HG02588 (cell line): ENCODE results near the gene NYNRIN.
A peak's percentile ranks its signal among the peaks of the same experiment; 100 is the strongest.

ENCODE experiments used
- ATAC-seq: cut with Tn5 transposase; IDR thresholded peaks from one replicate; pipeline ENCODE4 v1.9.1; 2021; ENCODE audit warnings: mild to moderate bottlenecking, moderate library complexity; ENCODE audit not compliant: unreplicated experiment

Gene NYNRIN

GRCh38 chr14:24414077-24414476 lies 15.3 kb downstream of the NYNRIN start:
- no peak for ATAC-seq

- ATAC-seq = no peak
Observed at GRCh38 chr14:24414732-24415420, 16.1 kb downstream of the NYNRIN start.

- ATAC-seq = no peak
Observed at GRCh38 chr14:24415421-24416253, 16.8 kb downstream of the NYNRIN start.

- no peak for ATAC-seq
Observed at GRCh38 chr14:24416254-24416931, 17.6 kb downstream of the NYNRIN start.

GRCh38 chr14:24416932-24417619 lies 18.3 kb downstream of the NYNRIN start:
- no peak for ATAC-seq

- ATAC-seq = no peak
Observed at GRCh38 chr14:24417832-24418491, 19.2 kb downstream of the NYNRIN start.

- no peak for ATAC-seq
Observed at GRCh38 chr14:24418492-24418873, 19.7 kb downstream of the NYNRIN start.

GRCh38 chr14:24422261-24422660 lies 23.5 kb downstream of the NYNRIN start:
- ATAC-seq = no peak

- no peak for ATAC-seq
Observed at GRCh38 chr14:24422694-24423601, 24.1 kb downstream of the NYNRIN start.

- no peak for ATAC-seq
Observed at GRCh38 chr14:24425704-24426103, 26.9 kb downstream of the NYNRIN start.

- no peak for ATAC-seq
Observed at GRCh38 chr14:24426150-24426911, 27.5 kb downstream of the NYNRIN start.

- ATAC-seq = no peak
Observed at GRCh38 chr14:24426912-24427536, 28.2 kb downstream of the NYNRIN start.

- no peak for ATAC-seq
Observed at GRCh38 chr14:24427537-24428508, 29.0 kb downstream of the NYNRIN start.

- no peak for ATAC-seq
Observed at GRCh38 chr14:24428628-24429394, 30.0 kb downstream of the NYNRIN start.

- peak; percentile 78 for ATAC-seq
Observed at GRCh38 chr14:24429395-24430142, 30.8 kb downstream of the NYNRIN start, which contains the start of the genes CBLN3 and KHNYN. Gene CBLN3 (minus strand): TSS chr14:24429668. CDS start chr14:24429054, 614 bp downstream. Gene KHNYN (plus strand): TSS chr14:24429954. CDS start chr14:24430731, 777 bp downstream.
